Measurements from ENCODE around the gene IFT74.

- no peak for TF ChIP-seq CTCF (conservative IDR thresholded peaks at IDR 0.05; ENCODE audit: low read depth, low read length)
- no peak for TF ChIP-seq EZH2 (IDR thresholded peaks at IDR 0.05; ENCODE audit: low read length, unreplicated experiment)
Measured at GRCh38 chr9:27054125-27054524, 97.9 kb downstream of the IFT74 start.
